Erythroblast (primary cell): ENCODE results near the gene CCDC85B.

Experiments
- GATA1 ChIP-seq: IDR thresholded peaks from 2 replicates; pipeline ENCODE4 v1.6.1; 2011; ENCODE audit warnings: low read depth, mild to moderate bottlenecking, control low read depth, low read length, moderate library complexity
- POLR2A ChIP-seq: IDR thresholded peaks from 2 replicates; pipeline ENCODE4 v1.6.1; 2011; ENCODE audit warnings: mild to moderate bottlenecking, low read length

DNA sequence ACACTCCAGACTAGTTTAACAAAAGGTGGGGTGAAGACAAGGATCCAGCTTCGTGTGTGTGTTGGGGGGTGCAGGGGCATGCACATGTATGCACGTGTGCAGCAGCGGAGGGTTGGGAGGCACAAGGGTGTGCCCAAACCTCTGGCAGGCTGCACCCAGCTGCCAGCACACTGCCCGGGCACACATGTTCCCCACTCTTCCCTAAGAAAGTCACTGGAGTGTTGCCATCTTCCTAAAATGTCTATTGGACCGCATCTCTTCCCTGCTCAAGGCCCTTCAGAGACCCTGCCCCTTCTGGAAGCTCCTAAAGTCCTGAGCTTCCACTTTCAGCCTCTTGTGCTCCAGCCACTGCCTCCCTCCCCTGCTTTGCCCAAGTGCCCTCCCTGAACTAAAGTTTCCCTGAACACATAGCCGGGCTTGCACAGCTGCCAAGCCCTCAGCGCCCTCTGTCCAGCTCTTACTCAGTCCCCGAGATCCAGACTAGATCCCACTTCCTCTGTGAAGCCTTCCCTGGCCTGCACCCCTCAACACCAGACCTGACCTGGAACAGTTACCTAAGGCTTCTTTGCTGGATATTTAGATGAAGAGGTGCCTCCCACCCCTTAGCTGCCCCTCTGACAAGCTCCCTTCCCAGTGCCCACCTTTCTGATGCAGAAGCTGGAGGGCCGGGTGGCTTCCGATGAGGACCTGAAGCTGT, 38.5 kb upstream of the CCDC85B start:
- TF ChIP-seq POLR2A: peak; percentile 16
- no peak for TF ChIP-seq GATA1
